DMS79 treated with DMSO at 0.1 percent for 48 hours (cell line): ENCODE results near the gene SFRP2.

Experiments used
- DNase-seq: peaks from one replicate; lab custom pipeline; 2025; lab: John Stamatoyannopoulos, UW

Gene SFRP2

GRCh38 chr4:153773236-153773690 is 15.6 kb downstream of the SFRP2 start:
- DNase-seq, result no peak

DNA sequence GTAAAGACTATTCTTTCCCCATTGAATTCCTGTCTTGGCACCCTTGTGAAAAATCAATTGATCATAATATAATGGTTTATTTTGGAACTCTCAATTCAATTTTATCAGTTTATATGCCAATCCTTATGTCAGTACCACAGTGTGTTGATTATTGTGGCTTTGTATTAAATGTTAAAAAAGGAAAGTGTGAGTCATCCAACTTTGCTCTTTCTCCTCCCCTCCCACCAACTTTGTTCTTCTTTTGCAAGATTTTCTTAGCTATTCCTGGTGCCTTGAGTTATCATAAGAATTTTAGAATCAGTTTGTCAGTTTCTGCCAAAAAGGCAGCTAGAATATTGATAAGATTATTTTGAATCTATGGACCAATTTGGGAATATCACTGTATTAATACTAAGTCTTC is 17.8 kb downstream of the SFRP2 start:
- DNase-seq, result no peak

DNA sequence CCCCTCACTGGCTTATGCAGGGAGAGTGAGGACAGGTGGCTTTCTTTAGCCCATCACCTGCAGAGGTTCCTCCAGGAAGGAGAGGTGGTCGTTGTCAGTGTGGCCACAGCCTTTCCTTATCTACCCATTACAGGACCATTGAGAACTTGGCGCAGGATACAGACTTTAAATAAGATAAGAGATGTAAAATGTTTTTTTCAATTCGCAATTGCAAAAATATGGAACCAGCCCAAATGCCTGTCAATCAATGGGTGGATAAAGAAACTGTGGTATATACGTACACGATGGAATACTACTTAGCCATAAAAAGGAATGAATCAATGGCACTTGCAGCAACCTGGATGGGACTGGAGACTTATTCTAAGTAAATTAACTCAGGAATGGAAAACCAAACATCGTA is 22.1 kb downstream of the SFRP2 start:
- DNase-seq, result no peak

GRCh38 chr4:153765894-153766293 is 23.0 kb downstream of the SFRP2 start:
- DNase-seq, result no peak

GRCh38 chr4:153764601-153765368 is 24.1 kb downstream of the SFRP2 start:
- DNase-seq, result no peak

GRCh38 chr4:153763404-153763803 is 25.5 kb downstream of the SFRP2 start:
- DNase-seq, result no peak

DNA sequence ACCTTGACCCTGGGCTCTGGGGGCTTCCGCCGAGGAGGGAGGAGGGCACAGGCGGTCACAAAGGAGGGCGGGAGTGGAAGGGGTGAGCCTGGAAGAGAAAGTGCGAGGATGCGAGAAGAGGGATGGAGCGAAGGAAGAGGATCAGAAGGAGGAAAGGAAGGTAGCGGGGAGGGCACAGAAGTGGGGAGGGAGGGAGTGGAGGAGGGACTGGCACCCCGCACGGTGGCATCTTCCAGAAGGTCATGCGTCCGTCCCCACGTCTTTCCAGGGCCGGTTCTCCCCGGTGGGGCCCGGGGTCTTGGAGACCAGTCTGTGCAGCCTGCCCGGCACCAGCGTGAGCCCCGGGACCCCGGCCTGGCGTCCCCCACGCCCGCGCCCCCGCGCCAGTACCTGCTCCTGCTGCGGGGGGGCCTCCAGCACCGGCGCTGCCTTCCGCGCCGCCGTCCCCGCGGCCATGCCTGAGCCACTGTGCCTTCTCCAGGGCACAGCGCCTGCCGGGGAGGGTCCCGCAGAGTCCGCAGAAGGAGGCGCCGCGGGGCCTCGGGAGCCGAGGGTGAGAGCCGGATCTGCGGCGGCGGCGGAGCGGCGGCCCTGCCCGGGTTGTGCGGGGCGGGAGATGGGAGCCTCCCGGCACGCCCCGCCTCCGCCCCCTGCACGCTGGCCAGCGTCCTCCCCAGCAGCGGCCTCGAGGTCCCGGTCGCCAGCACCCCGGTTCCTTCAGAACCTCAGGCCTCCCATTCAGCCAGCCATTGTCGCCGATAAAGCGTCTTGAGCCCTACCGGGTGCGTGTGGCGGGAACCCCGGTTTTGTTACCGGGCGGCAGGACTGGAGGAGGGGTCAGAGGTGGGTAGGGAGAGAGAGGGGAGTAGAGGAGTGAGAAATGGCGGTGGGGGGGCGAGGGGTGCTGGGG is 29.2 kb downstream of the SFRP2 start, which contains the start of gene RNF175:
RNF175 (minus strand) TSS at position 618 of the 910 bp plus-strand sequence; CDS start at position 456, 162 bp downstream.
- peak; percentile 6 for DNase-seq

DNA sequence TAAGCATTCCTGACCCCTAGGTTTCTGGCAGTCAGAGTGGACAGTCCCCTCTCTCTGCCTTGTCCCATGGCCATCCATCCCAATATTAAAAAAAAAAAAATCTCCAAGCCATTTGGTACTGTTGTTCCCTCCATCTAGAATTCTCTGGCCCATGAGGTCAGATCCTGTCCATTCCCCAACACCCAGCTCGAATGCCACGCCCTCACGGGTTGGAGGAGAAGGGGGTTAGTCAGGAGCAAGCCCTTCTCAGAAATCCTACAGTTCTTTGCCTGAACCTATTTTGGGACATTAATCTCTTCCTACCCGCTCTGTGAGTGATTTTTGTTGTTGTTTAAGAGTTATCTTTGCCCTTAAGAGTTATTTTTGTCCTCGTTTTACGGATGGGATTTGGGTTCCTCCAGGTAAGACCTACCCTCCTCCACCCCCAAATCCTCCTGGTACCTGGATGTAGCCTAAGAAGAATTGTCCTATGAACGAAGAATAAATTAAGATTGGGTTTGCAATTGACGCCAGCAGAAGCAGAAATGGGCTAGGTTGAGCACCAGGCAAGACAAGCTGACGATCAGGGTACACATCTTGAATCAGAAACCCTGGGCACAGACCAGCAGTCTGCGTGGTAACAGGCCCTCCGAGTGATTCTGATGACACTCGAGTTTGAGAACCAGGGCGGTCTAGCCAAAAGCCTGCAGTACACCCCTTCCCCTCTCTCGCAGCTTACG is 30.0 kb downstream of the SFRP2 start:
- no peak for DNase-seq

DNA sequence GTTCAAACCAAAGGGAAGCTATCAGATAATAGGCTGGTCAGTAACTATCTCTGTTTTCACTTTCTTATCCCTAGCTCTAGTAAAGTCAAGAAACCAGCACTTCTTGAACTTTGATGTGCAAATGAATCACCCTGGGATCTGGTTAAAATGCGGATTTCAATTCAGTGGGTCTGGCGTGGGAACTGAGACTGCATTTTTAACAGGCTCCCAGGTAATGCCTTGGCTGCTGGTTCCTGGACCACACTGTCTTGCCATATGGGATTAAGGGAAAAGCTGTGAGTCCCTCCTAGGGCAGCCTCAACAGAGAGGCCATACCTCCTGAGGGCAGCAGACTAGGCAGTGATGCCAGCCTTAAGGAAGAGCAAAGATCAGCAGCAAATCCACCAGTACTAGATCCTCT is 30.7 kb downstream of the SFRP2 start:
- no peak for DNase-seq

GRCh38 chr4:153757407-153757806 is 31.5 kb downstream of the SFRP2 start:
- DNase-seq, result no peak

GRCh38 chr4:153755186-153755585 is 33.7 kb downstream of the SFRP2 start:
- no peak for DNase-seq

- DNase-seq, result peak; percentile 22
These were observed 38.6 kb downstream of the SFRP2 start for GRCh38 chr4:153750197-153750817.

DNA sequence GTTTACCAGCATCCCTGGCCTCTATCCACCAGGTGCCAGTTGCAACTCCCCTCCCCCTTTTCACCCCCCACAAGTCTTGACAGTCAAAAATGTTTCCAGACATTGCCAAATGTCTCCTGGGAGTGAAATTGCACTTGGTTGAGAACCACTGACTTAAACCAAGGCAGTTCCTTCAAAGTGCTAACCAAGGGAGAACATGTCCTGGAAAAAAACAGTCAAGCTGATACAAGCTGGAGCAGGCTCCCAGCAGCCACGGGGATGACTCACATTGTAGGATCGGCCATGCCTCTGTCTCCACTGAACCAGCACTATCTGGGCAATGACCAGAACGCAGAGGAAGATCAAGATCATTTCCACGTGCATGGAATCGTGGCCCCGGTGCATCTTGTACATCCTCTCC is 40.5 kb downstream of the SFRP2 start:
- no peak for DNase-seq

DNA sequence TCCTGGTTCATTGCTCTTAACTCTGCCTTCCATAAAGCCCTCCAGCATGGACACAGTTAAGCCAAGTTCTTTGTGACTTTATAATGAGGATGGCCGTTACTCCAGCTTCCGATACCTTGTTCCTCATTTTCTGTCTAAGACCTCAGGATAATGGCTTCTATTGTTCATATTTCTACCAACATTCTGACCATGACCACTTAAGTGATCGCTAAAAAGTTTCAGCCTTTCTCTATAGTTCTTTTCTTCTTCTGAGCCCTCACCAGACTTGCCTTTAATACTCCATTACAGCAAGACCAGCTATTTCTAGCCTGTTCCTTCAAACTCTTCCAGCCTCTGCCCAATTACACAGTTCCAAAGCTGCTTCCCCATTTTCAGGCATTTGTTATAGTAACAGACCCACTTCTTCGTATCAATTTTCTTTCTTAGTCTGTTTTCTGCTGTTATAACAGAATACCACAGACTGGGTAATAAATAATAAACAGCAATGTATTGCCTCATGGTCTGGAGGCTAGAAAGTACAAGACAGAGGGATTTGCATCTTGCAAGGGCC is 41.4 kb downstream of the SFRP2 start:
- DNase-seq, result no peak

GRCh38 chr4:153745651-153746050 is 43.2 kb downstream of the SFRP2 start:
- no peak for DNase-seq

GRCh38 chr4:153741541-153741940 is 47.3 kb downstream of the SFRP2 start:
- DNase-seq, result no peak

- no peak for DNase-seq
These were observed 52.9 kb downstream of the SFRP2 start for GRCh38 chr4:153735906-153736461.

GRCh38 chr4:153733751-153734448 is 55.0 kb downstream of the SFRP2 start:
- no peak for DNase-seq

GRCh38 chr4:153731239-153731638 is 57.6 kb downstream of the SFRP2 start:
- no peak for DNase-seq
